ENCODE measurements around the gene SLC37A2. TPM values are rescaled to one million over a fixed set of nuclear protein-coding genes. Genes with fewer than 3 reads are reported as not detected.
A peak's percentile ranks its signal among the peaks of the same experiment; 100 is the strongest.

The SLC37A2 gene
- total RNA-seq (2014; rRNA removed) = 9.0 and 10.2 TPM in 2 replicates
- Bru-seq, nascent RNA = percentile 47 among the genes with signal in this experiment
- BruChase-seq, experiment 1, labeled RNA remaining after a 6-hour chase = percentile 54 among the genes with signal in this experiment
- percentile 51 among the genes with signal in this experiment for BruChase-seq, experiment 2, labeled RNA remaining after a 2-hour chase
- long read RNA-seq, transcript SLC37A2-203 (18 exons, 2,910 nt) = major isoform, 5 of 18 reads
- long read RNA-seq, partial matches to known transcripts = 2 of 18 reads
- long read RNA-seq, other reads (novel, unspliced or antisense) = 8 of 18 reads

DNA sequence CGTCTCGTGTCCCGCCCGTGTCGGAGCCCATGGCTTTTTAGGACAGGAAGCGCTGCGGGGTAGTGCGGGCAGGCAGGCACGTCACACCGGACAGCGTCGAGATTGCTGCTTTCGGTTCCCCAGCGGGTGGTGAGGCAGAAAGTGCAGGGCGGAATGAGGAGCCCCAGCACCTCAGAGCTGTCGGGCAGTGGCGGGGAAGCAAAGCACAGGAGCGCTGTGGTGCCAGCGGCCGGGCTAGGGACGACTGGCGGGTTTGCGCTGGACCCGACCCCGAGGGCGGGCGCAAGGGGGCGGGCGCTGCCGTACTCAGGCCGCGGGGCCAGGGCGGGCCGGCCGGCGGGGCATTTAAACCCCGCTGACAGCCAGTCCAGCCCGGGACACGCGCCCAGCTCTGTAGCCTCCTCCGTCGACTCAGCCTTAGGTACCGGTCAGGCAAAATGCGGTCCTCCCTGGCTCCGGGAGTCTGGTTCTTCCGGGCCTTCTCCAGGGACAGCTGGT, at the start of gene SLC37A2:
TSS of gene SLC37A2 (plus strand) at position 375 of the 498 bp plus-strand sequence. CDS start at position 438, 63 bp downstream.
- Histone ChIP-seq H3K36me3 (ENCODE audit: low read depth, low read length) (no peaks in the 10 kb centered on the region), H4K20me1 (ENCODE audit: low read length) (no peaks in the 10 kb centered on the region), H3K4me2 (ENCODE audit: low read length) (peak within 1 kb of the TSS; percentile 100), H2AFZ (ENCODE audit: low read length) (peak within 1 kb of the TSS; percentile 99), H3K9ac (ENCODE audit: low read length) (peak within 1 kb of the TSS; percentile 63), H3K4me1 (ENCODE audit: insufficient read depth, low read length) (peaks cover 12% of the 10 kb centered on the region; the same call in 1 of the 2 replicates), H3K9me2 (replicated peaks; ENCODE audit: low read length) (no peaks in the 10 kb centered on the region), H3K4me3 (ENCODE audit: low read length) (peak within 1 kb of the TSS; percentile 87), H3K27ac (ENCODE audit: low read length) (peak within 1 kb of the TSS; percentile 31), H3K27me3 (ENCODE audit: low read length) (no peaks in the 10 kb centered on the region), H3F3A (ENCODE audit: low read length, unreplicated experiment) (no peaks in the 10 kb centered on the region), H3K9me3 (ENCODE audit: low read length) (no peaks in the 10 kb centered on the region), H3K79me2 (ENCODE audit: low read length) (no peaks in the 10 kb centered on the region)
- DNase-seq = peak; percentile 73
- no peak for TF ChIP-seq EZH2 (IDR thresholded peaks at IDR 0.05; ENCODE audit: low read length, unreplicated experiment)
- TF ChIP-seq, protein P1, sequence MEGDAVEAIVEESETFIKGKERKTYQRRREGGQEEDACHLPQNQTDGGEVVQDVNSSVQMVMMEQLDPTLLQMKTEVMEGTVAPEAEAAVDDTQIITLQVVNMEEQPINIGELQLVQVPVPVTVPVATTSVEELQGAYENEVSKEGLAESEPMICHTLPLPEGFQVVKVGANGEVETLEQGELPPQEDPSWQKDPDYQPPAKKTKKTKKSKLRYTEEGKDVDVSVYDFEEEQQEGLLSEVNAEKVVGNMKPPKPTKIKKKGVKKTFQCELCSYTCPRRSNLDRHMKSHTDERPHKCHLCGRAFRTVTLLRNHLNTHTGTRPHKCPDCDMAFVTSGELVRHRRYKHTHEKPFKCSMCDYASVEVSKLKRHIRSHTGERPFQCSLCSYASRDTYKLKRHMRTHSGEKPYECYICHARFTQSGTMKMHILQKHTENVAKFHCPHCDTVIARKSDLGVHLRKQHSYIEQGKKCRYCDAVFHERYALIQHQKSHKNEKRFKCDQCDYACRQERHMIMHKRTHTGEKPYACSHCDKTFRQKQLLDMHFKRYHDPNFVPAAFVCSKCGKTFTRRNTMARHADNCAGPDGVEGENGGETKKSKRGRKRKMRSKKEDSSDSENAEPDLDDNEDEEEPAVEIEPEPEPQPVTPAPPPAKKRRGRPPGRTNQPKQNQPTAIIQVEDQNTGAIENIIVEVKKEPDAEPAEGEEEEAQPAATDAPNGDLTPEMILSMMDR (conservative IDR thresholded peaks at IDR 0.05; ENCODE audit: low read depth, low read length) = peak; percentile 33; the same call in 1 of the 2 replicates
- ChIA-PET POLR2A (ENCODE audit: unreplicated experiment) (interaction anchor here (0.6 to 0.7 kb wide), 3 partner anchors 46 to 1945 kb away, joined by 4 to 18 read pairs (median 4); no protein-coding TSS in a partner anchor), CTCF (no interaction called here)
- peak; percentile 91 for ATAC-seq
- BruUV-seq (replicated peaks) = no TSS peak
- intact Hi-C loops (cut with micrococcal nuclease) = loop anchor here (2.0 to 5.0 kb wide), 3 partner anchors 42 to 91 kb away; partner anchors contain the start of gene TMEM218

DNA sequence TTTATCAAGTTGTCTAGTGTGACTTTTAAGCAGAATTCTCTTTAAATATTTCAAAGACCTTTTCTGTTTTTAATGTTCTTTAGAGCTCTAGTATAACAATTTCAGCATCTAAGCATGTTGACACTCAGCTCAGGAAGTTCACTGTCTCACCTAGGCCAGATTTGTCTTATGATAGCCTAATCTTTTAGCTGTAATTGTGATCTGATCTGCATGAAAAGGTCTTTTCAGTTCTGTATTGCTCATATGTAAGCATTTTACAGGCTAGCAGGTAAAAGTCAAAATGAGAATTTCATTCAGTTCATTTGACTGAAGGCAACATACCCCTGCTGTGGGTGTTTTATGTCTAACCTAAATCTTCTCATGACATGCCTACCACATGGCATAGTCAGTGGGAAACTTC, 46.7 kb upstream of the SLC37A2 start:
- Histone ChIP-seq H3F3A (ENCODE audit: low read length, unreplicated experiment) (no peaks in the 10 kb centered on the region), H3K4me3 (ENCODE audit: low read length) (no peak overlapping the region), H3K9me3 (ENCODE audit: low read length) (no peaks in the 10 kb centered on the region), H3K27me3 (ENCODE audit: low read length) (no peaks in the 10 kb centered on the region), H2AFZ (ENCODE audit: low read length) (no peak overlapping the region), H3K4me2 (ENCODE audit: low read length) (no peak overlapping the region), H3K27ac (ENCODE audit: low read length) (no peak overlapping the region), H3K9me2 (replicated peaks; ENCODE audit: low read length) (no peaks in the 10 kb centered on the region), H3K79me2 (ENCODE audit: low read length) (no peaks in the 10 kb centered on the region), H3K36me3 (ENCODE audit: low read depth, low read length) (no peaks in the 10 kb centered on the region), H3K9ac (ENCODE audit: low read length) (no peak overlapping the region), H3K4me1 (ENCODE audit: insufficient read depth, low read length) (peaks cover 11% of the 10 kb centered on the region), H4K20me1 (ENCODE audit: low read length) (no peaks in the 10 kb centered on the region)
- no peak for TF ChIP-seq EZH2 (IDR thresholded peaks at IDR 0.05; ENCODE audit: low read length, unreplicated experiment)
- no peak for TF ChIP-seq EZH2phosphoT487 (IDR thresholded peaks at IDR 0.05; ENCODE audit: borderline replicate concordance, low read length)
- TF ChIP-seq, protein P1 (conservative IDR thresholded peaks at IDR 0.05; ENCODE audit: low read depth, low read length) = no peak
- intact Hi-C loops (cut with micrococcal nuclease) = no loop called here
- BruUV-seq (replicated peaks) = no TSS peak
- ATAC-seq = no peak
- no peak for DNase-seq
- ChIA-PET CTCF (interaction anchor here (0.5 kb wide), 1 partner anchor 552 kb away, joined by 6 read pairs; no protein-coding TSS in a partner anchor), POLR2A (ENCODE audit: unreplicated experiment) (interaction anchor here (0.5 kb wide), 1 partner anchor 46 kb away, joined by 18 read pairs; the partner anchor contains the start of gene SLC37A2)

Measured in PC-3 (cell line).